Loucy (cell line): ENCODE data around the gene ASPRV1.

Experiments
- H2AFZ ChIP-seq: fragments of 200-600 bp; sonication (generic); 2 replicates; pipeline ENCODE4 v1.6.0; 2016; ENCODE audit warnings: antibody characterized with exemption, mild to moderate bottlenecking, low read length, moderate library complexity
- H3F3A ChIP-seq: fragments of 200-600 bp; 2 replicates; pipeline ENCODE4 v1.6.0; 2016; ENCODE audit warnings: antibody characterized with exemption, low read depth, mild to moderate bottlenecking
- H3K27me3 ChIP-seq: fragments of 200-600 bp; sonication (generic); 2 replicates; pipeline ENCODE4 v1.6.1; 2014; ENCODE audit warnings: low read length, mild to moderate bottlenecking; ENCODE audit not compliant: insufficient read depth, poor library complexity, severe bottlenecking
- H3K36me3 ChIP-seq: fragments of 200-600 bp; sonication (generic); 2 replicates; pipeline ENCODE4 v1.6.1; 2016; ENCODE audit warnings: low read length; ENCODE audit not compliant: insufficient read depth
- H3K4me1 ChIP-seq: fragments of 200-600 bp; sonication (generic); 2 replicates; pipeline ENCODE4 v1.5.1; 2014; ENCODE audit warnings: low read length, mild to moderate bottlenecking; ENCODE audit not compliant: insufficient read depth, poor library complexity, severe bottlenecking
- H3K4me2 ChIP-seq: fragments of 200-600 bp; sonication (generic); 2 replicates; pipeline ENCODE4 v1.6.0; 2014; ENCODE audit warnings: antibody characterized with exemption, low read length, low read depth, mild to moderate bottlenecking; ENCODE audit not compliant: poor library complexity, severe bottlenecking
- H3K4me3 ChIP-seq: fragments of 200-600 bp; sonication (generic); 2 replicates; pipeline ENCODE4 v1.5.1; 2014; ENCODE audit warnings: low read length, mild to moderate bottlenecking, mixed read lengths; ENCODE audit not compliant: poor library complexity, severe bottlenecking
- H3K79me2 ChIP-seq: fragments of 200-600 bp; sonication (generic); 2 replicates; pipeline ENCODE4 v1.6.1; 2014; ENCODE audit warnings: low read length; ENCODE audit not compliant: insufficient read depth
- H3K9ac ChIP-seq: fragments of 200-600 bp; sonication (generic); 2 replicates; pipeline ENCODE4 v1.6.0; 2014; ENCODE audit warnings: mild to moderate bottlenecking, low read depth, low read length, moderate library complexity; ENCODE audit not compliant: poor library complexity, severe bottlenecking
- H3K9me2 ChIP-seq: fragments of 200-600 bp; sonication (generic); replicated peaks from 2 replicates; pipeline ENCODE4 v1.6.1; 2016; ENCODE audit warnings: low read depth, low read length, mixed read lengths
- H3K9me3 ChIP-seq: fragments of 200-600 bp; sonication (generic); 2 replicates; pipeline ENCODE4 v1.6.1; 2014; ENCODE audit warnings: mild to moderate bottlenecking, antibody characterized with exemption, low read length, low read depth; ENCODE audit not compliant: insufficient read depth
- H4K20me1 ChIP-seq: fragments of 200-600 bp; sonication (generic); 2 replicates; pipeline ENCODE4 v1.6.0; 2014; ENCODE audit warnings: antibody characterized with exemption, low read length, mild to moderate bottlenecking; ENCODE audit not compliant: insufficient read depth, poor library complexity, severe bottlenecking
- EZH2phosphoT487 ChIP-seq: fragments of 200-600 bp; IDR thresholded peaks from 2 replicates; pipeline ENCODE4 v1.6.1; 2018; ENCODE audit warnings: antibody characterized with exemption, mild to moderate bottlenecking, moderate library complexity, borderline replicate concordance
- TF ChIP-seq, protein P1 (sequence below): fragments of 200-600 bp; sonication (generic); conservative IDR thresholded peaks from 2 replicates; pipeline ENCODE4 v1.5.1; 2014; ENCODE audit warnings: mild to moderate bottlenecking, antibody characterized with exemption, low read length

Gene ASPRV1

DNA sequence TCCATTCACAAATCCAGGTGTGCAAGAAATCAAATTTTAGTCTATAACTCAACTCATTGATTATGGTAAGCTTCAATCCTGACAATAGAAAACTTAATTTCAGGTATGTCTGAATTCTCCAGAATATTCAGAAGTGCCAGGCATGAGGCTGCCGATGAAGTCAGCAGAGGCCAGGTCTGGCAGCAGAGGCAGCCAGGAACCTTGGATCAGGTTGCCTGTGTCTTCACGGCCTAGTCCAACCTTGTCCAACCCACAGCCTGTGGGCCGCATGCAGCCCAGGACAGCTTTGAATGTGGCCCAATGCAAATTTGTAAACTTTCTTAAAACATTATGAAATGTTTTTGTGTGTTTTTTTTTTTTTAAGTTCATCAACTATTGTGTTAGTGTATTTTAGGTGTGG lies 46.9 kb upstream of the ASPRV1 start:
- Histone ChIP-seq H4K20me1 (no peaks in the 10 kb centered on the region), H2AFZ (no peak overlapping the region), H3K9me2 (no peaks in the 10 kb centered on the region), H3K36me3 (peaks cover 32% of the 10 kb centered on the region; the same call in 1 of the 2 replicates), H3K4me3 (no peak overlapping the region), H3K79me2 (no peaks in the 10 kb centered on the region; the same call in 1 of the 2 replicates), H3K9ac (no peak overlapping the region), H3K4me2 (no peak overlapping the region), H3F3A (no peaks in the 10 kb centered on the region), H3K4me1 (no peaks in the 10 kb centered on the region), H3K27me3 (no peaks in the 10 kb centered on the region), H3K9me3 (no peaks in the 10 kb centered on the region)
- TF ChIP-seq EZH2phosphoT487 = no peak
- TF ChIP-seq, protein P1, sequence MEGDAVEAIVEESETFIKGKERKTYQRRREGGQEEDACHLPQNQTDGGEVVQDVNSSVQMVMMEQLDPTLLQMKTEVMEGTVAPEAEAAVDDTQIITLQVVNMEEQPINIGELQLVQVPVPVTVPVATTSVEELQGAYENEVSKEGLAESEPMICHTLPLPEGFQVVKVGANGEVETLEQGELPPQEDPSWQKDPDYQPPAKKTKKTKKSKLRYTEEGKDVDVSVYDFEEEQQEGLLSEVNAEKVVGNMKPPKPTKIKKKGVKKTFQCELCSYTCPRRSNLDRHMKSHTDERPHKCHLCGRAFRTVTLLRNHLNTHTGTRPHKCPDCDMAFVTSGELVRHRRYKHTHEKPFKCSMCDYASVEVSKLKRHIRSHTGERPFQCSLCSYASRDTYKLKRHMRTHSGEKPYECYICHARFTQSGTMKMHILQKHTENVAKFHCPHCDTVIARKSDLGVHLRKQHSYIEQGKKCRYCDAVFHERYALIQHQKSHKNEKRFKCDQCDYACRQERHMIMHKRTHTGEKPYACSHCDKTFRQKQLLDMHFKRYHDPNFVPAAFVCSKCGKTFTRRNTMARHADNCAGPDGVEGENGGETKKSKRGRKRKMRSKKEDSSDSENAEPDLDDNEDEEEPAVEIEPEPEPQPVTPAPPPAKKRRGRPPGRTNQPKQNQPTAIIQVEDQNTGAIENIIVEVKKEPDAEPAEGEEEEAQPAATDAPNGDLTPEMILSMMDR = no peak

DNA sequence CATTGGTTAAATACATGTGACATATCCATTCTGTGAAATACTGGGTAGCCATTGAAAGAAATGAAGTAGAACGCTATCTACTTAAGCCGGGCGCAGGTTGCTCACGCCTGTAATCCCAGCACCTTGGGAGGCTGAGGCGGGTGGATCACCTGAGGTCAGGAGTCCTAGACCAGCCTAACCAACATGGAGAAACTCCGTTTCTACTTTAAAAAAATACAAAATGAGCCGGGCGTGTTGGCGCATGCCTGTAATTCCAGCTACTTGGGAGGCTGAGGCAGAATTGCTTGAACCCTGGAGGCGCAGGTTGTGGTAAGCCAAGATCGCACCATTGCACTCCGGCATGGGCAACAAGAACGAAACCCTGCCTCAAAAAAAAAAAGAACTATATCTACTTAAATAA lies 45.7 kb upstream of the ASPRV1 start:
- Histone ChIP-seq H3K4me2 (no peak overlapping the region), H4K20me1 (no peaks in the 10 kb centered on the region), H3K4me1 (peaks cover 9% of the 10 kb centered on the region), H2AFZ (no peak overlapping the region), H3K9ac (no peak overlapping the region), H3F3A (no peaks in the 10 kb centered on the region; the same call in 1 of the 2 replicates), H3K9me2 (no peaks in the 10 kb centered on the region), H3K4me3 (no peak overlapping the region), H3K36me3 (peaks cover 39% of the 10 kb centered on the region; the same call in 1 of the 2 replicates), H3K27me3 (no peaks in the 10 kb centered on the region), H3K79me2 (no peaks in the 10 kb centered on the region; the same call in 1 of the 2 replicates), H3K9me3 (no peaks in the 10 kb centered on the region)
- TF ChIP-seq, protein P1 = no peak
- TF ChIP-seq EZH2phosphoT487 = no peak

DNA sequence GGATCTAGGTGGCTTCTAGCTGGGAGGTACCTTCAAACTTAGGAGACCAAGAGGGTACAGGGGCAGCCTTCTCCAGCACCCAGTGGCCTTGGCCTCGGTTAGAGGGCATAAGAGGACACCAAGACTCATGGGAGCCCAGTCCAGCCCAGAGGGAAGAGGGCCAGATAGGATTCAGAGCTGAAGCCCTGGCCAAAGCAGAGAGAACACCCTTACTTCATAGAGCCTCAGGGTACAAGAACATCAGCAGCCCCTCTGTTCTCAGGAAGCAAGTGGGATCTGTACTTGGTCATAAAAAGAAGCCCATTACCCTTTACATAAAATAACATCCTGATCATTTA lies 45.0 kb upstream of the ASPRV1 start:
- no peaks in the 10 kb centered on the region for H3K27me3 ChIP-seq
- H3K36me3 ChIP-seq = peaks cover 36% of the 10 kb centered on the region; the same call in 1 of the 2 replicates
- H3K9me2 ChIP-seq = no peaks in the 10 kb centered on the region
- H2AFZ ChIP-seq = no peak overlapping the region
- H3K4me2 ChIP-seq = no peak overlapping the region
- H3K79me2 ChIP-seq = no peaks in the 10 kb centered on the region; the same call in 1 of the 2 replicates
- no peak overlapping the region for H3K9ac ChIP-seq
- H3K4me3 ChIP-seq = no peak overlapping the region
- H3F3A ChIP-seq = no peaks in the 10 kb centered on the region; the same call in 1 of the 2 replicates
- peaks cover 14% of the 10 kb centered on the region for H3K4me1 ChIP-seq
- H3K9me3 ChIP-seq = no peaks in the 10 kb centered on the region
- no peaks in the 10 kb centered on the region for H4K20me1 ChIP-seq
- TF ChIP-seq, protein P1 = no peak
- no peak for TF ChIP-seq EZH2phosphoT487
